GM11168 (cell line): ENCODE measurements around the gene SCGB1C2.

Experiments used
- in situ Hi-C: fragments of 300-500 bp; cut with MboI; formaldehyde crosslinking; loops from one replicate; pipeline ENCODE4 v1.12.0; 2022; ENCODE audit warnings: low sequenced_read_pairs; ENCODE audit not compliant: unreplicated experiment

Gene SCGB1C2

DNA sequence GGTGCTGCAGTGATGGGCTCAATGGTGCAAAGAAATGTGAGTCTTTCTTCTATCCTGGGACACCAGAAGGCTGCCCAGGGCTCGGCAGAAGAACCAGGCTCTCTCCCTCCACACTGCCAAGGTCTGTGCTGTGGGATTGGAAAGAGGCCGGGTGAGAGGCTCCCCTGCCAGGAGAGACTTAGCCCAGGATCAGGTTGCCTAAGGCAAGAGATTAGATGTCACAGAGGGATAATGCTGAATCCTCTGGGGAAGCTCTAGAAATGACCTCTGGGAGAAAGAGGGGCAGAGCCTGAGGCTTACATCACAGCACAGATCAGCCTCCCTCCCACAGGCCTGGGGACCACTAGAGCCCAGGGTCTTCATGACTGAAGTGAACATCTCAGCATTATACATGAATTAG lies 49.8 kb downstream of the SCGB1C2 start:
- in situ Hi-C loops = no loop called here
